ENCODE results near the gene JAK1. TPM values are rescaled to one million over a fixed set of nuclear protein-coding genes. Genes with fewer than 3 reads are reported as not detected.

JAK1 gene
- total RNA-seq, 1 experiment from 2014 or later, result 27.8 TPM

DNA sequence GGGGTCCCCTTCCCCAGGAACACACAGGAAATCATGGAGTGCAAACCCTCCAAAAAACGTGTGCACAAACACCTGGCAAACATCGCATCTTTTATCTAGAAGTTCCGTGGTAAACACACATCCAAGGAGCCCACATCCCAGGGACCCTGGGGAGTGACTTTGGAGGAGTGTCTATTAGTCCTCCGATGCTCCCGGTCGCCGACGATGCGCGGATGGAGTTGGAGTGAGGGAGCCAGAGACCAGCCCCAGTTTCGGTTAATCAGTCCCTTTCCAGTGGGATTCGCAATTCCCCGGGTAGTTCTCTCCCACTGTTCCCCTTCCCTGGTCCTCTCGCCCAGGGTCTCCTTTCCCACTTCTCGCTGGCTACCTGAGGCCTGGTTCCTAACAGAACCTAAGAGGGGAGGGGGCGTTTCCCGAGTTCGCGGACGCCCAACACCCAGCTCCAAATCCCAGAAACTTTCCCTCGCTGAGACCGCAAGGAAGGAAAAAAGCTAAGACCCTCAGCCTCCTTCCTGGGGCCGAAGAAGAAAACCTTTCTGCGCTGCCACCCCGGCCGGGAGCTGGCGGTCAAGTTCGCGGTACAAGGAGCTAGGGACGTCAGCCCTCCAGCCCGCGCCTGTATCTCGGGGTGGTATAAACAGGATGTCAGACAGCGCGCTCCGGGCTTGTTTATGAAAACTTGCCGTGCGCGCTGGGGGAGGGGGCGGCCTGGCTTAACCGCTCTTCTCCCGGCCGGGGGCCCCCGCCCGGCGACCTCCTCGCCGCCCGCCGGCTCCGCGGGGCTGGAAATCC is 787 bp downstream of the JAK1 start:
- no peaks in the 10 kb centered on the region for H3K36me3 Mint-ChIP-seq
- CTCF ChIA-PET, result interaction anchor here (0.6 to 2.2 kb wide), 7 partner anchors 9 to 1510 kb away, joined by 3 to 10 read pairs (median 4); no protein-coding TSS in a partner anchor
- no peaks in the 10 kb centered on the region for H3K9me3 Mint-ChIP-seq
- ATAC-seq (peak; percentile 9), DNase-seq (ENCODE audit: low spot score) (peak; percentile 57)
- peak overlapping the region; percentile 89 for H3K4me3 Mint-ChIP-seq
- peaks cover 32% of the 10 kb centered on the region for H3K4me1 Mint-ChIP-seq
- H3K27me3 Mint-ChIP-seq (ENCODE audit: low read depth), result peaks cover 34% of the 10 kb centered on the region
- TF ChIP-seq GRHL2 (CRISPR knock-in tag; IDR thresholded peaks at IDR 0.05; ENCODE audit: insufficient replicate concordance, severe bottlenecking) (no peak), NFATC4 (CRISPR knock-in tag; IDR thresholded peaks at IDR 0.05) (no peak), PRRX2 (CRISPR knock-in tag; IDR thresholded peaks at IDR 0.05) (no peak), ZNF317 (CRISPR knock-in tag; IDR thresholded peaks at IDR 0.05; ENCODE audit: borderline replicate concordance, low read depth) (no peak), TEAD4 (CRISPR knock-in tag; IDR thresholded peaks at IDR 0.05) (no peak), ZNF671 (CRISPR knock-in tag; IDR thresholded peaks at IDR 0.05) (no peak), EMX1 (CRISPR knock-in tag; IDR thresholded peaks at IDR 0.05) (no peak), HMGA2 (CRISPR knock-in tag; IDR thresholded peaks at IDR 0.05) (no peak), ZNF138 (CRISPR knock-in tag; conservative IDR thresholded peaks at IDR 0.05) (no peak)
- TF ChIP-seq, protein P1, sequence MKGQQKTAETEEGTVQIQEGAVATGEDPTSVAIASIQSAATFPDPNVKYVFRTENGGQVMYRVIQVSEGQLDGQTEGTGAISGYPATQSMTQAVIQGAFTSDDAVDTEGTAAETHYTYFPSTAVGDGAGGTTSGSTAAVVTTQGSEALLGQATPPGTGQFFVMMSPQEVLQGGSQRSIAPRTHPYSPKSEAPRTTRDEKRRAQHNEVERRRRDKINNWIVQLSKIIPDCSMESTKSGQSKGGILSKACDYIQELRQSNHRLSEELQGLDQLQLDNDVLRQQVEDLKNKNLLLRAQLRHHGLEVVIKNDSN (CRISPR knock-in tag; IDR thresholded peaks at IDR 0.05), result no peak
- TF ChIP-seq, protein P2, sequence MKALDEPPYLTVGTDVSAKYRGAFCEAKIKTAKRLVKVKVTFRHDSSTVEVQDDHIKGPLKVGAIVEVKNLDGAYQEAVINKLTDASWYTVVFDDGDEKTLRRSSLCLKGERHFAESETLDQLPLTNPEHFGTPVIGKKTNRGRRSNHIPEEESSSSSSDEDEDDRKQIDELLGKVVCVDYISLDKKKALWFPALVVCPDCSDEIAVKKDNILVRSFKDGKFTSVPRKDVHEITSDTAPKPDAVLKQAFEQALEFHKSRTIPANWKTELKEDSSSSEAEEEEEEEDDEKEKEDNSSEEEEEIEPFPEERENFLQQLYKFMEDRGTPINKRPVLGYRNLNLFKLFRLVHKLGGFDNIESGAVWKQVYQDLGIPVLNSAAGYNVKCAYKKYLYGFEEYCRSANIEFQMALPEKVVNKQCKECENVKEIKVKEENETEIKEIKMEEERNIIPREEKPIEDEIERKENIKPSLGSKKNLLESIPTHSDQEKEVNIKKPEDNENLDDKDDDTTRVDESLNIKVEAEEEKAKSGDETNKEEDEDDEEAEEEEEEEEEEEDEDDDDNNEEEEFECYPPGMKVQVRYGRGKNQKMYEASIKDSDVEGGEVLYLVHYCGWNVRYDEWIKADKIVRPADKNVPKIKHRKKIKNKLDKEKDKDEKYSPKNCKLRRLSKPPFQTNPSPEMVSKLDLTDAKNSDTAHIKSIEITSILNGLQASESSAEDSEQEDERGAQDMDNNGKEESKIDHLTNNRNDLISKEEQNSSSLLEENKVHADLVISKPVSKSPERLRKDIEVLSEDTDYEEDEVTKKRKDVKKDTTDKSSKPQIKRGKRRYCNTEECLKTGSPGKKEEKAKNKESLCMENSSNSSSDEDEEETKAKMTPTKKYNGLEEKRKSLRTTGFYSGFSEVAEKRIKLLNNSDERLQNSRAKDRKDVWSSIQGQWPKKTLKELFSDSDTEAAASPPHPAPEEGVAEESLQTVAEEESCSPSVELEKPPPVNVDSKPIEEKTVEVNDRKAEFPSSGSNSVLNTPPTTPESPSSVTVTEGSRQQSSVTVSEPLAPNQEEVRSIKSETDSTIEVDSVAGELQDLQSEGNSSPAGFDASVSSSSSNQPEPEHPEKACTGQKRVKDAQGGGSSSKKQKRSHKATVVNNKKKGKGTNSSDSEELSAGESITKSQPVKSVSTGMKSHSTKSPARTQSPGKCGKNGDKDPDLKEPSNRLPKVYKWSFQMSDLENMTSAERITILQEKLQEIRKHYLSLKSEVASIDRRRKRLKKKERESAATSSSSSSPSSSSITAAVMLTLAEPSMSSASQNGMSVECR (CRISPR knock-in tag; IDR thresholded peaks at IDR 0.05; ENCODE audit: borderline replicate concordance), result no peak
- TF ChIP-seq, protein P3, sequence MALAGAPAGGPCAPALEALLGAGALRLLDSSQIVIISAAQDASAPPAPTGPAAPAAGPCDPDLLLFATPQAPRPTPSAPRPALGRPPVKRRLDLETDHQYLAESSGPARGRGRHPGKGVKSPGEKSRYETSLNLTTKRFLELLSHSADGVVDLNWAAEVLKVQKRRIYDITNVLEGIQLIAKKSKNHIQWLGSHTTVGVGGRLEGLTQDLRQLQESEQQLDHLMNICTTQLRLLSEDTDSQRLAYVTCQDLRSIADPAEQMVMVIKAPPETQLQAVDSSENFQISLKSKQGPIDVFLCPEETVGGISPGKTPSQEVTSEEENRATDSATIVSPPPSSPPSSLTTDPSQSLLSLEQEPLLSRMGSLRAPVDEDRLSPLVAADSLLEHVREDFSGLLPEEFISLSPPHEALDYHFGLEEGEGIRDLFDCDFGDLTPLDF (CRISPR knock-in tag; IDR thresholded peaks at IDR 0.05), result no peak
- peak overlapping the region; percentile 72 for H3K27ac Mint-ChIP-seq
- POLR2A ChIA-PET, result interaction anchor here (0.8 to 2.0 kb wide), 5 partner anchors 9 to 205 kb away, joined by 3 to 7 read pairs (median 4); no protein-coding TSS in a partner anchor

DNA sequence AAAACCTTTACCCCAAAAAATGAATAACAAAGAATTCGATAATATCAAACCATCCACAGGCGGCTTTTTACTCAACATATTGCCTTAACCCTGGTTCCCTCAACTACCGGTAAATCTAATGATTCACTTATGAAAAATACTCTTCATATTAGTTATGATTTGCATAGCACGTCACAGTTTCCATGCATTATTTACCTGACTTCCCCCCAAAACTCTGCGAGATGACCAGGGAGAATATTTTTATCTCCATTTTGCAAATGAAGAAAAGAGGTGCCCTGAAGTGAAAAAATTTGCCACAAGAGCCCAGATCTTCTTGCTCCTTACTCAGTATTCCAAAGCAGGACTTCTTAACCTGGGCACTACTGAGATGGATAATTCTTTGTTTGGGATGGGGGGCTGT is 2.9 kb downstream of the JAK1 start:
- Mint-ChIP-seq H3K4me1 (peaks cover 38% of the 10 kb centered on the region), H3K4me3 (no peak overlapping the region)

More for the DNA sequence above, 2.9 kb downstream of the JAK1 start:
- no peak for TF ChIP-seq GABPB1 (CRISPR knock-in tag; IDR thresholded peaks at IDR 0.05)
- no peak for TF ChIP-seq ZNF138 (CRISPR knock-in tag; conservative IDR thresholded peaks at IDR 0.05)
- TF ChIP-seq, protein P4, sequence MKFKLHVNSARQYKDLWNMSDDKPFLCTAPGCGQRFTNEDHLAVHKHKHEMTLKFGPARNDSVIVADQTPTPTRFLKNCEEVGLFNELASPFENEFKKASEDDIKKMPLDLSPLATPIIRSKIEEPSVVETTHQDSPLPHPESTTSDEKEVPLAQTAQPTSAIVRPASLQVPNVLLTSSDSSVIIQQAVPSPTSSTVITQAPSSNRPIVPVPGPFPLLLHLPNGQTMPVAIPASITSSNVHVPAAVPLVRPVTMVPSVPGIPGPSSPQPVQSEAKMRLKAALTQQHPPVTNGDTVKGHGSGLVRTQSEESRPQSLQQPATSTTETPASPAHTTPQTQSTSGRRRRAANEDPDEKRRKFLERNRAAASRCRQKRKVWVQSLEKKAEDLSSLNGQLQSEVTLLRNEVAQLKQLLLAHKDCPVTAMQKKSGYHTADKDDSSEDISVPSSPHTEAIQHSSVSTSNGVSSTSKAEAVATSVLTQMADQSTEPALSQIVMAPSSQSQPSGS (CRISPR knock-in tag; IDR thresholded peaks at IDR 0.05; ENCODE audit: borderline replicate concordance, low read depth), result no peak
- TF ChIP-seq, protein P5, sequence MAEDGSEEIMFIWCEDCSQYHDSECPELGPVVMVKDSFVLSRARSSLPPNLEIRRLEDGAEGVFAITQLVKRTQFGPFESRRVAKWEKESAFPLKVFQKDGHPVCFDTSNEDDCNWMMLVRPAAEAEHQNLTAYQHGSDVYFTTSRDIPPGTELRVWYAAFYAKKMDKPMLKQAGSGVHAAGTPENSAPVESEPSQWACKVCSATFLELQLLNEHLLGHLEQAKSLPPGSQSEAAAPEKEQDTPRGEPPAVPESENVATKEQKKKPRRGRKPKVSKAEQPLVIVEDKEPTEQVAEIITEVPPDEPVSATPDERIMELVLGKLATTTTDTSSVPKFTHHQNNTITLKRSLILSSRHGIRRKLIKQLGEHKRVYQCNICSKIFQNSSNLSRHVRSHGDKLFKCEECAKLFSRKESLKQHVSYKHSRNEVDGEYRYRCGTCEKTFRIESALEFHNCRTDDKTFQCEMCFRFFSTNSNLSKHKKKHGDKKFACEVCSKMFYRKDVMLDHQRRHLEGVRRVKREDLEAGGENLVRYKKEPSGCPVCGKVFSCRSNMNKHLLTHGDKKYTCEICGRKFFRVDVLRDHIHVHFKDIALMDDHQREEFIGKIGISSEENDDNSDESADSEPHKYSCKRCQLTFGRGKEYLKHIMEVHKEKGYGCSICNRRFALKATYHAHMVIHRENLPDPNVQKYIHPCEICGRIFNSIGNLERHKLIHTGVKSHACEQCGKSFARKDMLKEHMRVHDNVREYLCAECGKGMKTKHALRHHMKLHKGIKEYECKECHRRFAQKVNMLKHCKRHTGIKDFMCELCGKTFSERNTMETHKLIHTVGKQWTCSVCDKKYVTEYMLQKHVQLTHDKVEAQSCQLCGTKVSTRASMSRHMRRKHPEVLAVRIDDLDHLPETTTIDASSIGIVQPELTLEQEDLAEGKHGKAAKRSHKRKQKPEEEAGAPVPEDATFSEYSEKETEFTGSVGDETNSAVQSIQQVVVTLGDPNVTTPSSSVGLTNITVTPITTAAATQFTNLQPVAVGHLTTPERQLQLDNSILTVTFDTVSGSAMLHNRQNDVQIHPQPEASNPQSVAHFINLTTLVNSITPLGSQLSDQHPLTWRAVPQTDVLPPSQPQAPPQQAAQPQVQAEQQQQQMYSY (CRISPR knock-in tag; IDR thresholded peaks at IDR 0.05), result no peak
- TF ChIP-seq ZNF396 (CRISPR knock-in tag; IDR thresholded peaks at IDR 0.05; ENCODE audit: borderline replicate concordance), result no peak
- no peak for TF ChIP-seq SOX15 (CRISPR knock-in tag; IDR thresholded peaks at IDR 0.05)
- TF ChIP-seq TEAD4 (CRISPR knock-in tag; IDR thresholded peaks at IDR 0.05), result no peak
- TF ChIP-seq, protein P6, sequence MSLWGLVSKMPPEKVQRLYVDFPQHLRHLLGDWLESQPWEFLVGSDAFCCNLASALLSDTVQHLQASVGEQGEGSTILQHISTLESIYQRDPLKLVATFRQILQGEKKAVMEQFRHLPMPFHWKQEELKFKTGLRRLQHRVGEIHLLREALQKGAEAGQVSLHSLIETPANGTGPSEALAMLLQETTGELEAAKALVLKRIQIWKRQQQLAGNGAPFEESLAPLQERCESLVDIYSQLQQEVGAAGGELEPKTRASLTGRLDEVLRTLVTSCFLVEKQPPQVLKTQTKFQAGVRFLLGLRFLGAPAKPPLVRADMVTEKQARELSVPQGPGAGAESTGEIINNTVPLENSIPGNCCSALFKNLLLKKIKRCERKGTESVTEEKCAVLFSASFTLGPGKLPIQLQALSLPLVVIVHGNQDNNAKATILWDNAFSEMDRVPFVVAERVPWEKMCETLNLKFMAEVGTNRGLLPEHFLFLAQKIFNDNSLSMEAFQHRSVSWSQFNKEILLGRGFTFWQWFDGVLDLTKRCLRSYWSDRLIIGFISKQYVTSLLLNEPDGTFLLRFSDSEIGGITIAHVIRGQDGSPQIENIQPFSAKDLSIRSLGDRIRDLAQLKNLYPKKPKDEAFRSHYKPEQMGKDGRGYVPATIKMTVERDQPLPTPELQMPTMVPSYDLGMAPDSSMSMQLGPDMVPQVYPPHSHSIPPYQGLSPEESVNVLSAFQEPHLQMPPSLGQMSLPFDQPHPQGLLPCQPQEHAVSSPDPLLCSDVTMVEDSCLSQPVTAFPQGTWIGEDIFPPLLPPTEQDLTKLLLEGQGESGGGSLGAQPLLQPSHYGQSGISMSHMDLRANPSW (CRISPR knock-in tag; conservative IDR thresholded peaks at IDR 0.05; ENCODE audit: low read depth), result no peak
- no peak for TF ChIP-seq ZNF416 (CRISPR knock-in tag; IDR thresholded peaks at IDR 0.05)
- Mint-ChIP-seq H3K9me3 (no peaks in the 10 kb centered on the region), H3K27ac (no peak overlapping the region), H3K36me3 (no peaks in the 10 kb centered on the region), H3K27me3 (ENCODE audit: low read depth) (peaks cover 34% of the 10 kb centered on the region)
- DNase-seq (ENCODE audit: low spot score), result no peak
- CTCF ChIA-PET, result no interaction called here
- POLR2A ChIA-PET, result no interaction called here
- no peak for ATAC-seq

Measured in WTC11 (cell line).